Left ventricle myocardium inferior (tissue), 1 donor: ENCODE data around the gene BMAL1. TPM values are rescaled to one million over a fixed set of nuclear protein-coding genes. Genes with fewer than 3 reads are reported as not detected.

Experiments
- DNase-seq: peaks from one replicate; pipeline ENCODE4 v3.0.0-alpha.2; 2020
- H3K27ac ChIP-seq: fragments of 200-600 bp; replicated peaks from 2 replicates; pipeline ENCODE4 v1.8.0; 2021
- H3K27me3 ChIP-seq: fragments of 200-600 bp; 2 replicates; pipeline ENCODE4 v1.8.0; 2021; ENCODE audit warnings: low read depth
- H3K36me3 ChIP-seq: fragments of 200-600 bp; 2 replicates; pipeline ENCODE4 v1.8.0; 2021
- H3K4me1 ChIP-seq: fragments of 200-600 bp; 2 replicates; pipeline ENCODE4 v1.8.0; 2021
- H3K4me3 ChIP-seq: fragments of 200-600 bp; 2 replicates; pipeline ENCODE4 v1.8.0; 2021; ENCODE audit warnings: mild to moderate bottlenecking, moderate library complexity
- H3K9me3 ChIP-seq: fragments of 200-600 bp; replicated peaks from 2 replicates; pipeline ENCODE4 v1.8.0; 2021
- CTCF ChIP-seq: fragments of 200-600 bp; IDR thresholded peaks from 2 replicates; pipeline ENCODE4 v1.8.0; 2021; ENCODE audit warnings: antibody characterized with exemption, mild to moderate bottlenecking, borderline replicate concordance
- intact Hi-C: fragments of 100-400 bp; cut with micrococcal nuclease; formaldehyde crosslinking; loops from one replicate; pipeline ENCODE4 v1.11.0; 2022
- total RNA-seq: library from RNA; stranded (reverse); fragmentation: NEBNext Ultra II Directional; extraction: Animal tissue kit (Norgen Biotek cat#: 25700); gene quantifications from one replicate; pipeline ENCODE4 v1.2.1, GENCODE V29; 2021
- donor health status: DM: no; HTN: yes; CAD: no; lungs with severe emphysema.

BMAL1 gene
- total RNA-seq, 1 donor from 2014 or later = 7.1 TPM

GRCh38 chr11:13405220-13405619 lies 127.6 kb downstream of the BMAL1 start:
- DNase-seq = no peak
- H3K36me3 ChIP-seq = peaks cover 62% of the 10 kb centered on the region
- H3K9me3 ChIP-seq = no peaks in the 10 kb centered on the region
- H3K4me1 ChIP-seq = no peaks in the 10 kb centered on the region
- no peak overlapping the region for H3K27ac ChIP-seq
- no peak overlapping the region for H3K4me3 ChIP-seq
- intact Hi-C loops = no loop called here
- H3K27me3 ChIP-seq = no peaks in the 10 kb centered on the region
- TF ChIP-seq CTCF = no peak

- H3K27ac ChIP-seq = no peak overlapping the region
- H3K4me1 ChIP-seq = no peaks in the 10 kb centered on the region
- peaks cover 62% of the 10 kb centered on the region for H3K36me3 ChIP-seq
- TF ChIP-seq CTCF = no peak
- no peaks in the 10 kb centered on the region for H3K9me3 ChIP-seq
- intact Hi-C loops = no loop called here
- DNase-seq = no peak
- no peaks in the 10 kb centered on the region for H3K27me3 ChIP-seq
- no peak overlapping the region for H3K4me3 ChIP-seq
Measured at GRCh38 chr11:13415201-13415600, 137.6 kb downstream of the BMAL1 start.

- DNase-seq = no peak
- Histone ChIP-seq H3K4me1 (no peaks in the 10 kb centered on the region), H3K4me3 (no peak overlapping the region), H3K27me3 (no peaks in the 10 kb centered on the region), H3K9me3 (peaks cover 7% of the 10 kb centered on the region), H3K27ac (no peak overlapping the region), H3K36me3 (peaks cover 19% of the 10 kb centered on the region)
- TF ChIP-seq CTCF = no peak
- intact Hi-C loops = no loop called here
Measured at GRCh38 chr11:13421561-13421960, 144.0 kb downstream of the BMAL1 start.

DNA sequence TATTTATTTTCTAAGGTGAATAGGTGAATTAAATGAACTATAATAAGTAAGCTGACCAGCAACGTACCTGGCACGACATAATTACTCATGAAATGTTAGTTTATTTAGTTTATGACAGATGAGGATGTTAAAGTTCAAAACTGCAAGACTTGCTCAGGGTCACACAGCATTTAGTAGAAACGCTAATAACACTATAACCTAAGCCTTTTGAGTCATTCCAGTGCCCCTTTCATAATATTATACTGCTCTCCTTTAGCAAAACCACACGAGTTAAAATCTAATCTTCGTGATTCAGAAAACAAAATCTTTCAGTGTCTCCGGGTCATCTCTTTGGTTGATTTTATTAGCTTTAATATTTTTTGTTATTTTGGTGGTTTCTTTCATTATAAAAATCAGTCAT lies 145.8 kb downstream of the BMAL1 start:
- Histone ChIP-seq H3K27me3 (no peaks in the 10 kb centered on the region), H3K4me3 (no peak overlapping the region), H3K4me1 (no peaks in the 10 kb centered on the region), H3K36me3 (peaks cover 13% of the 10 kb centered on the region), H3K9me3 (peaks cover 24% of the 10 kb centered on the region), H3K27ac (no peak overlapping the region)
- intact Hi-C loops = no loop called here
- no peak for DNase-seq
- no peak for TF ChIP-seq CTCF

DNA sequence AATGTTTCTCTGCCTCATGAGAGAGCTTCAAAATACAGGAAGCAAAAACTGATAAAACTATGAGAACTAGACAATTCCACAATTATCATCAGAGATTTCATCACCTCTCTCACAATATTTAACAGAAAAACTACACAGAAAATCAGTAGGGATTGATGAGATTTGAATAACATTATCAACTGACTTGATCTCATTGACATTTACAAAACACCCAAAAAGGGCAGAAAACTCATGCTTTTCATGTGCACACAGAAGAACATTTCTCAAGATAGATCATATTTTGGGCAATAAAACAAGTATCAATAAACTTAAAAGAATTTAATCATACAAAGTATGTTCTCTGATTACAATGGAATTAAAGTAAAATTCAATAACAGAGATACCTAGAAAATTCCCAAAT lies 149.8 kb downstream of the BMAL1 start:
- TF ChIP-seq CTCF = no peak
- Histone ChIP-seq H3K36me3 (peaks cover 3% of the 10 kb centered on the region), H3K27ac (no peak overlapping the region), H3K4me3 (no peak overlapping the region), H3K4me1 (no peaks in the 10 kb centered on the region), H3K27me3 (no peaks in the 10 kb centered on the region), H3K9me3 (peaks cover 32% of the 10 kb centered on the region)
- intact Hi-C loops = no loop called here
- DNase-seq = no peak

- no peak for TF ChIP-seq CTCF
- peaks cover 12% of the 10 kb centered on the region for H3K4me1 ChIP-seq
- H3K27me3 ChIP-seq = no peaks in the 10 kb centered on the region
- intact Hi-C loops = no loop called here
- peaks cover 3% of the 10 kb centered on the region for H3K36me3 ChIP-seq
- H3K9me3 ChIP-seq = peaks cover 32% of the 10 kb centered on the region
- no peak overlapping the region for H3K27ac ChIP-seq
- no peak for DNase-seq
- no peak overlapping the region for H3K4me3 ChIP-seq
Measured at GRCh38 chr11:13429288-13429687, 151.7 kb downstream of the BMAL1 start.
